H7 (cell line): ENCODE data around the gene GNG7. TPM values are rescaled to one million over a fixed set of nuclear protein-coding genes. Genes with fewer than 3 reads are reported as not detected.

ENCODE experiments used
- DNase-seq: peaks from one replicate; pipeline ENCODE4 v3.0.0; 2012
- H3K27me3 ChIP-seq: 2 replicates; pipeline ENCODE4 v1.6.0; 2011; ENCODE audit warnings: mild to moderate bottlenecking, low read length; ENCODE audit not compliant: control insufficient read depth, insufficient read depth
- H3K36me3 ChIP-seq: replicated peaks from 2 replicates; pipeline ENCODE4 v1.5.1; 2011; ENCODE audit warnings: low read length; ENCODE audit not compliant: control insufficient read depth, insufficient read depth
- H3K4me3 ChIP-seq: 2 replicates; pipeline ENCODE4 v1.5.1; 2011; ENCODE audit warnings: low read depth, mild to moderate bottlenecking, control low read depth, low read length, moderate library complexity; ENCODE audit not compliant: insufficient read depth
- total RNA-seq: library from RNA; depleted of rRNA; stranded (reverse); fragments of >200 nt; shearing (Covaris generic); gene quantifications from 2 replicates; pipeline ENCODE4 v1.2.3, GENCODE V29; 2014

Gene GNG7
- total RNA-seq, 1 experiment from 2014 or later = 1.1 TPM

GRCh38 chr19:2706251-2706650 lies 3.8 kb upstream of the GNG7 start:
- Histone ChIP-seq H3K4me3 (no peak overlapping the region), H3K36me3 (no peaks in the 10 kb centered on the region), H3K27me3 (peaks cover 8% of the 10 kb centered on the region)
- no peak for DNase-seq

GRCh38 chr19:2703691-2704216 lies 1.3 kb upstream of the GNG7 start:
- Histone ChIP-seq H3K4me3 (no peak overlapping the region), H3K36me3 (no peaks in the 10 kb centered on the region), H3K27me3 (peaks cover 23% of the 10 kb centered on the region)
- no peak for DNase-seq

DNA sequence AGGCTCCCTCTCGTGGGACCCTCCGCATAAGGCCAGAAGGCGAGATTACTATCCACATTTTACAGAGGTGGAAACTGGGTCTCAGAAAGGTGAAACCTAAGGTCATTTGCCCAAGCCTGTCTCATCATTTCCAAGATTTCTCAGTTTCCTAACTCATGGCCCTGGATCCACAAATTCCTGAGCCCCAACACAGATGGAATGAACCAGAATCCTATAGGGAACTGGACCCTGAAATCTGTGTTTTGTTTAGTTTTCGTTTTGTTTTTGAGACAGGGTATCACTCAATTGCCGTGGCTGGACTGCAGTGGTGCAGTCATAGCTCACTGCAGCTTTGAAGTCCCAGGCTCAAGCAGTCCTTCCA lies 563 bp upstream of the GNG7 start:
- Histone ChIP-seq H3K4me3 (peak overlapping the region; percentile 3; the same call in 1 of the 2 replicates), H3K27me3 (peaks cover 23% of the 10 kb centered on the region), H3K36me3 (no peaks in the 10 kb centered on the region)
- no peak for DNase-seq

GRCh38 chr19:2701361-2702169 lies 929 bp downstream of the GNG7 start:
- Histone ChIP-seq H3K27me3 (peaks cover 23% of the 10 kb centered on the region), H3K4me3 (peak overlapping the region; percentile 73), H3K36me3 (no peaks in the 10 kb centered on the region)
- peak; percentile 62 for DNase-seq

- Histone ChIP-seq H3K36me3 (no peaks in the 10 kb centered on the region), H3K4me3 (no peak overlapping the region; the same call in 1 of the 2 replicates), H3K27me3 (peaks cover 23% of the 10 kb centered on the region)
- DNase-seq = peak; percentile 57
Measured at GRCh38 chr19:2700660-2701360, 1.7 kb downstream of the GNG7 start.

DNA sequence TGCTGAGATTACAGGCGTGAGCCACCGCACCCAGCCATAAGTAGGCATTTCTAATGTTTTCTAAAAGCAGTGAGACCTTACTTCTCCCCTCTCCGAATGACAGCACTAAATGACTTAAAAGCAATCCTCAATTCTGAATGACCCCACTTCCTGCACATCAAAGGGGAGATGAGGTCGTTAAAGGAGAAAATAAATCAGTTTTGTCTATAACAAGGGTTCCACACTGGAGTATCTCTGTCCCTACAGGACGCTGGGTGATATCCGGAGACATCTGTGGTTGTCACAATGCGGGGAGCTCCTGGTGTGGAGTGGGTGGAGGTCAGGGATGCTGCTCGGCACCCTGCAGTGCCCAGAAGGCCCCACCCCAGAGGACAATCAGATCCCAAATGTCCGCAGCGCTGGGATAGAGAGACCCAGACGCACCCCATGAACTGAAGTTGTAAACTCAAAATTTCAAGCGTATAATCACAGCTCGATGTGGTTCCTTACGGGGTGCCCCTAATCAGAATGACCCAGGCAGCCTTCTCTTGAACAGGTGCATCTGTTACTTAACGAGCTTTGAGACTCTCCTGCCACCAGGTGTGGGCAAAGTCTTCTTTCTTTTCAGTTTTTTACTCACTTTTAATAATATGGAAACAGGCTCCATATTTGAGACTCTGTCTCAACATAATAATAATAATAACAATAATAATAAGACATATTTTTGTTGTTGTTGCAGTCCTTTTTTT lies 2.9 kb downstream of the GNG7 start:
- no peak for DNase-seq
- Histone ChIP-seq H3K36me3 (no peaks in the 10 kb centered on the region), H3K27me3 (peaks cover 23% of the 10 kb centered on the region), H3K4me3 (no peak overlapping the region)

DNA sequence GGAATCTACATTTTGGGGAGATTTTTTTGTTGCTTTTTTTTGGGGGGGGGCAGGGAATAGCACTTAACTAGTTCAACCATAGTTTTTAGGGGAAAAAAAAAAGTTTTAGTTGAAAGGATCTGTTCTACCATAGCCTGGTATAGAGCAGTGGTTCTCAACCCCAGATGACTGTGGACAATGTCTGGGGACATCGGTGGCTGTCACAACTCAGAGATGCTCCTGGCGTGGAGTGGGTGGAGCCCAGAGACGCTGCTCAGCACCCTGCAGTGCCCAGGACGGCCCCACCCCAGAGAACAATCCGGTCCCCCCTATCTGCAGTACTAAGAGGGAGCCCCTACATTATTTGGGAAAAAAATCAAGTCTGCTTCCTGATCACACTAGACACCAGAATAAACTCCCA lies 8.3 kb downstream of the GNG7 start:
- Histone ChIP-seq H3K4me3 (no peak overlapping the region), H3K27me3 (no peaks in the 10 kb centered on the region), H3K36me3 (no peaks in the 10 kb centered on the region)
- DNase-seq = no peak

DNA sequence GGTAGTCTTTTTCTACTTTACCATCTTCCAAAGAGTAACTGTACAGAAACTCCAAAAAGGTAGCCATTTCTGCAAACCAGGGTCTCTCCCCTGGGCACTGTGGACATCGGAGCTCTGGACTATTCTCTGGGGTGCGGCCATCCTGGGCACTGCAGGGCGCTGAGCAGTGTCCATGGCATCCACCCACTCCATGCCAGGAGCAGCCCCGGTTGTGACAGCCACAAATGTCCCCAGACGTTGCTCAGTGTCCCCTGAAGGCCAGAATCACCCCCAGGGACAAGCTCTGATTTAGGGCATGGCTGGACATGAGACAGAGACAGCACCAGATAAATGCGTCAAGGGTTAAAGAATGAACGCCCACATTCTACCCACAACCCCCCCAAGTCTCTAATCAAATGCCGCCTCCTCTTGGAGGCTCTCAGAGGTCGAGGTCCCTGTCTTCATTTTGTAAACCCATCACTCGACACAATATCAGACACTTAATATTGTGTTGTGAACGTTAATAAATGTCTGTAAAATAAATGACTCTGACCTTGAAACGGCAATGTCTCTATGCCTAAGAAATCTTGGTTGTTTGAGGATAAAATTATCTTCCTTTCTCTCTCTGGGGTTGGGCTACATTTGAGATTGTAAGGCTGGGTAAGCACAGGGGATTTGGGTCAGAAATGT lies 8.9 kb downstream of the GNG7 start:
- DNase-seq = no peak
- Histone ChIP-seq H3K36me3 (no peaks in the 10 kb centered on the region), H3K4me3 (no peak overlapping the region), H3K27me3 (no peaks in the 10 kb centered on the region)

DNA sequence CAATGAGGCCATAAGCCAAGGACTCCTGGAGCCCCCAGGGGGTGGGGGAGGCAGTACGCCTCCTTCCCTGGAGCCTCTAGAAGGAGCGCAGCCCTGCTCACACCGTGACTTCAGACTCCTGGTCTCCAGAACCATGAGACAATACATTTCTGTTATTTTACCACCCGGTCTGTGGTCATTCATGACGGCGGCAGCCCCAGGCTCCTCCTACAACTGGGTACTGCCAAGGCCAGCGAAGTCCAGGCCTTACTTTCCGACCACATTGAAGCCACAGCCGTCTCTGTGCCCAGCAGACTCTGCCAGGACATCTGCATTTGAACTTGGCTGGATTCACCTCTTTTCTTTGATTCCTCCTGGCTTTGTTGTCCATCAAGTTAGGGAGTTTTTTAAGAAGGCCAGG lies 10.5 kb downstream of the GNG7 start:
- Histone ChIP-seq H3K4me3 (no peak overlapping the region), H3K27me3 (no peaks in the 10 kb centered on the region), H3K36me3 (no peaks in the 10 kb centered on the region)
- no peak for DNase-seq

DNA sequence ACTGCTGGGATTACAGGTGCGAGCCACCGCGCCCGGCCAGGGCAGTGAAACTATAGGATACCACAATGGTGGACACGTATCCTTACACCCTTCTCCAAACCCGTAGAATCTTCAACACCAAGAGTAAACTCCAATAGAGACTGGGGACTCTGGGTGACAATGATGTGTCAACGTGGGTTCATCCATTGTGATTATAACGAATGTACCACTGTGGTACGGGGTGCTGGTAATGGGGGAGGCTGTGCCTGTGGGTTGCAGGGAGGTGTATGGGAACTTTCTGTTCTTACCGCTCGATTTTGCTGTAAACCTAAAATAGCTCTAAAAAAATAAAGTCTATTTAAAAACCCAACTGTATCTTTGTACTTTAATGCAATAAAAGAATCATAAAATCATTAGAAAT lies 11.6 kb downstream of the GNG7 start:
- H3K27me3 ChIP-seq = no peaks in the 10 kb centered on the region
- H3K4me3 ChIP-seq = no peak overlapping the region
- DNase-seq = no peak
- H3K36me3 ChIP-seq = no peaks in the 10 kb centered on the region

DNA sequence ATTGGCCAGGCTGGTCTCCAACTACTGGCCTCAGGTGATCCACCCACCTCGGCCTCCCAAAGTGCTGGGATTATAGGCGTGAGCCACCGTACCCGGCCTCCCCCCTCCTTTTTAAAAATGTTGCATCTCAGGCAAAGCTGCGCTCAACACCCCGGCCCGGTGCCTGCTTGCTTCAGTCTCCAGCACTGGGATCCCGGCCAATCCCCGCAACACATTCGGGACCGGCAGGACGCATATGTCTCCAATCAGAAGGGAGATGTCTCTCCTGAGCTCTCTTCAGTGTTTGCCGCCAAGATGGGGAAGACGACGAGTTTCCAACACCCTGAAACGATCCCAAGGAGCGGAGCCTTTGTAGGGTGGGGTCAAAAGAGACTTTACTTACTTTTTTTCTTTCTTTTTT lies 16.1 kb downstream of the GNG7 start:
- no peaks in the 10 kb centered on the region for H3K27me3 ChIP-seq
- H3K4me3 ChIP-seq = no peak overlapping the region
- no peak for DNase-seq
- no peaks in the 10 kb centered on the region for H3K36me3 ChIP-seq

- no peak for DNase-seq
- Histone ChIP-seq H3K4me3 (no peak overlapping the region), H3K36me3 (no peaks in the 10 kb centered on the region), H3K27me3 (no peaks in the 10 kb centered on the region)
Measured at GRCh38 chr19:2685204-2685704, 17.2 kb downstream of the GNG7 start.

- peak; percentile 49 for DNase-seq
- H3K4me3 ChIP-seq = no peak overlapping the region
- H3K36me3 ChIP-seq = no peaks in the 10 kb centered on the region
- no peaks in the 10 kb centered on the region; the same call in 1 of the 2 replicates for H3K27me3 ChIP-seq
Measured at GRCh38 chr19:2683430-2684003, 19.0 kb downstream of the GNG7 start.

DNA sequence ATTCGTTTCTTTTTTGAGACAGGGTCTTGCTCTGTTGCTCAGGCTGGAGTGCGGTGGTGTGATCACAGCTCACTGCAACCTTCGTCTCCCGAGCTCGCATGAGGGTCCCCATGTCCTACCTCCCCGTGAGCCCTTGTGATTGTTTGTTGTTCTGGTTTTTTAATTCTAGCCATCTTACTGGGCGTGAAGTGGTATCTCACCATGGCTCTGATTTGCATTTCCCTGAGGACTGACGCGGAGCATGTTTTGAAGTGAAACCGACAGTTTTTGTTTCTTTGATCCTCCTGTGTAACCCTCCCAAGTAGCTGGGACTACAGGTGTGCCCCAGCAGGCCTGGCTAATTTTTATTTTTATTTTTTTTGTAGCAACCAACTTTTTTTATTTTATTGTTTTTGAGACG lies 21.7 kb downstream of the GNG7 start:
- peak; percentile 8 for DNase-seq
- no peaks in the 10 kb centered on the region; the same call in 1 of the 2 replicates for H3K27me3 ChIP-seq
- no peaks in the 10 kb centered on the region for H3K36me3 ChIP-seq
- no peak overlapping the region for H3K4me3 ChIP-seq
